Activated CD8-positive, alpha-beta T cell treated with anti-CD3 and anti-CD28 coated beads for 36 hours (primary cell): Measurements from ENCODE around the gene HSBP1. TPM values are rescaled to one million over a fixed set of nuclear protein-coding genes. Genes with fewer than 3 reads are reported as not detected.

Experiments
- ATAC-seq: fragments of 200-7000 bp; cut with Tn5 transposase; one replicate; pipeline ENCODE4 v1.10.0; 2021; ENCODE audit warnings: mild to moderate bottlenecking, moderate library complexity
- CTCF ChIA-PET: fragments of 350-600 bp; sonication (Branson Sonifier 250); formaldehyde crosslinking; loops from one replicate; lab custom pipeline; 2021; ENCODE audit warnings: antibody characterized with exemption; lab: Charles Lee
- POLR2A ChIA-PET: fragments of 350-600 bp; sonication (Branson Sonifier 250); formaldehyde crosslinking; loops from one replicate; lab custom pipeline; 2021; ENCODE audit warnings: antibody characterized with exemption; lab: Charles Lee
- DNase-seq: peaks from one replicate; pipeline ENCODE4 v3.0.0-alpha.2; 2020
- H3K27ac Mint-ChIP-seq: one replicate; pipeline ENCODE4 v1.8.0; 2021; ENCODE audit warnings: mild to moderate bottlenecking, mixed read lengths
- H3K27me3 Mint-ChIP-seq: one replicate; pipeline ENCODE4 v1.8.0; 2021; ENCODE audit warnings: mixed read lengths
- H3K36me3 Mint-ChIP-seq: one replicate; pipeline ENCODE4 v1.8.0; 2021; ENCODE audit warnings: low read depth, mixed read lengths
- H3K4me1 Mint-ChIP-seq: one replicate; pipeline ENCODE4 v1.8.0; 2021; ENCODE audit warnings: low read depth, mixed read lengths
- H3K4me3 Mint-ChIP-seq: one replicate; pipeline ENCODE4 v1.8.0; 2021; ENCODE audit warnings: mild to moderate bottlenecking, moderate library complexity, mixed read lengths
- H3K9me3 Mint-ChIP-seq: one replicate; pipeline ENCODE4 v1.8.0; 2021; ENCODE audit warnings: mixed read lengths
- CTCF ChIP-seq: fragments of 200-600 bp; IDR thresholded peaks from one replicate; pipeline ENCODE4 v1.8.0; 2022; ENCODE audit warnings: antibody characterized with exemption, mild to moderate bottlenecking
- intact Hi-C: fragments of 100-400 bp; cut with micrococcal nuclease; formaldehyde crosslinking; loops from one replicate; pipeline ENCODE4 v1.10.0; 2022
- total RNA-seq, 2 experiments: library from RNA; stranded (reverse); gene quantifications; one replicate each; pipeline ENCODE4 v1.2.3, GENCODE V29; 2021

The HSBP1 gene
- total RNA-seq, 2 experiments from 2014 or later = 68.2 to 71.8 TPM

- intact Hi-C loops = no loop called here
- CTCF ChIA-PET = interaction anchor here (1.4 to 1.8 kb wide), 2 partner anchors 20 to 120 kb away, joined by 3 to 5 read pairs; no protein-coding TSS in a partner anchor
- peaks cover 27% of the 10 kb centered on the region for H3K36me3 Mint-ChIP-seq
- ATAC-seq = no peak
- peak overlapping the region; percentile 83 for H3K4me3 Mint-ChIP-seq
- H3K27me3 Mint-ChIP-seq = no peaks in the 10 kb centered on the region
- no peaks in the 10 kb centered on the region for H3K9me3 Mint-ChIP-seq
- H3K4me1 Mint-ChIP-seq = peaks cover 35% of the 10 kb centered on the region
- H3K27ac Mint-ChIP-seq = peak overlapping the region; percentile 73
- no peak for TF ChIP-seq CTCF
- DNase-seq = no peak
- POLR2A ChIA-PET = interaction anchor here (0.6 kb wide), 1 partner anchor 707 kb away, joined by 3 read pairs; no protein-coding TSS in a partner anchor
Measured at GRCh38 chr16:83807327-83807709, 460 bp upstream of the HSBP1 start.

- peaks cover 39% of the 10 kb centered on the region for H3K4me1 Mint-ChIP-seq
Measured at GRCh38 chr16:83808573-83809014, 816 bp downstream of the HSBP1 start.

GRCh38 chr16:83809092-83809491, 1.3 kb downstream of the HSBP1 start:
- no peak for TF ChIP-seq CTCF
- DNase-seq (no peak), ATAC-seq (no peak)
- CTCF ChIA-PET = interaction anchor here (0.6 to 0.9 kb wide), 3 partner anchors 16 to 1644 kb away, joined by 3 to 5 read pairs (median 3); partner anchors contain the start of gene TAF1C
- Mint-ChIP-seq H3K27ac (peak overlapping the region; percentile 87), H3K36me3 (peaks cover 35% of the 10 kb centered on the region), H3K4me1 (peaks cover 39% of the 10 kb centered on the region), H3K27me3 (no peaks in the 10 kb centered on the region), H3K4me3 (peak overlapping the region; percentile 83), H3K9me3 (no peaks in the 10 kb centered on the region)
- POLR2A ChIA-PET = no interaction called here
- intact Hi-C loops = no loop called here

More at GRCh38 chr16:83808573-83809014, 816 bp downstream of the HSBP1 start:
- CTCF ChIA-PET = interaction anchor here (0.6 to 0.9 kb wide), 2 partner anchors 17 to 378 kb away, joined by 3 read pairs; partner anchors contain the start of gene TAF1C
- H3K9me3 Mint-ChIP-seq = no peaks in the 10 kb centered on the region
- POLR2A ChIA-PET = interaction anchor here (0.6 kb wide), 1 partner anchor 257 kb away, joined by 3 read pairs; no protein-coding TSS in a partner anchor
- DNase-seq = peak; percentile 3
- ATAC-seq = no peak
- intact Hi-C loops = no loop called here
- peak overlapping the region; percentile 83 for H3K4me3 Mint-ChIP-seq
- no peak for TF ChIP-seq CTCF
- no peaks in the 10 kb centered on the region for H3K27me3 Mint-ChIP-seq
- peaks cover 35% of the 10 kb centered on the region for H3K36me3 Mint-ChIP-seq
- peak overlapping the region; percentile 87 for H3K27ac Mint-ChIP-seq

- ATAC-seq (no peak), DNase-seq (no peak)
- intact Hi-C loops = no loop called here
- no peak overlapping the region for H3K4me3 Mint-ChIP-seq
- H3K36me3 Mint-ChIP-seq = peaks cover 35% of the 10 kb centered on the region
- no peak for TF ChIP-seq CTCF
- peaks cover 39% of the 10 kb centered on the region for H3K4me1 Mint-ChIP-seq
- H3K27me3 Mint-ChIP-seq = no peaks in the 10 kb centered on the region
- H3K27ac Mint-ChIP-seq = peak overlapping the region; percentile 50
- CTCF ChIA-PET = no interaction called here
- POLR2A ChIA-PET = interaction anchor here (1.5 kb wide), 1 partner anchor 9 kb away, joined by 3 read pairs; no protein-coding TSS in a partner anchor
- no peaks in the 10 kb centered on the region for H3K9me3 Mint-ChIP-seq
Measured at GRCh38 chr16:83810901-83811300, 3.1 kb downstream of the HSBP1 start.
